Osteoblast (primary cell): ENCODE data around the gene TJP3. TPM values are rescaled to one million over a fixed set of nuclear protein-coding genes. Genes with fewer than 3 reads are reported as not detected.
A peak's percentile ranks its signal among the peaks of the same experiment; 100 is the strongest.

Experiments
- DNase-seq: peaks from one replicate; pipeline ENCODE4 v3.0.0; 2011; ENCODE audit warnings: low spot score, mixed read lengths; ENCODE audit not compliant: insufficient read length; ENCODE audit errors: missing footprints
- H2AFZ ChIP-seq: 2 replicates; pipeline ENCODE4 v1.6.0; 2011; ENCODE audit warnings: mild to moderate bottlenecking, low read length
- H3K27ac ChIP-seq: 2 replicates; pipeline ENCODE4 v1.5.1; 2011; ENCODE audit warnings: mild to moderate bottlenecking, low read depth, low read length, moderate library complexity
- H3K27me3 ChIP-seq: 2 replicates; pipeline ENCODE4 v1.6.0; 2012; ENCODE audit warnings: mild to moderate bottlenecking, control low read depth, inconsistent platforms, low read length, moderate library complexity; ENCODE audit not compliant: insufficient read depth
- H3K36me3 ChIP-seq: 2 replicates; pipeline ENCODE4 v1.5.1; 2011; ENCODE audit warnings: mild to moderate bottlenecking, low read length, control low read depth, moderate library complexity; ENCODE audit not compliant: insufficient read depth
- H3K4me1 ChIP-seq: 2 replicates; pipeline ENCODE4 v1.5.1; 2011; ENCODE audit warnings: mild to moderate bottlenecking, low read length, control low read depth, moderate library complexity; ENCODE audit not compliant: insufficient read depth
- H3K4me2 ChIP-seq: 2 replicates; pipeline ENCODE4 v1.6.0; 2011; ENCODE audit warnings: mild to moderate bottlenecking, low read length; ENCODE audit not compliant: insufficient read depth
- H3K4me3 ChIP-seq: fragments of 200-600 bp; sonication (generic); 3 replicates; pipeline ENCODE4 v1.5.1; 2012; ENCODE audit warnings: mild to moderate bottlenecking, low read length, inconsistent platforms; ENCODE audit not compliant: insufficient read depth
- H3K79me2 ChIP-seq: 2 replicates; pipeline ENCODE4 v1.6.0; 2012; ENCODE audit warnings: mild to moderate bottlenecking, low read length, control low read depth, inconsistent platforms; ENCODE audit not compliant: insufficient read depth
- H3K9me3 ChIP-seq: 2 replicates; pipeline ENCODE4 v1.5.1; 2011; ENCODE audit warnings: low read depth, low read length, control low read depth
- H4K20me1 ChIP-seq: 2 replicates; pipeline ENCODE4 v1.6.0; 2012; ENCODE audit warnings: mild to moderate bottlenecking, low read length, control low read depth; ENCODE audit not compliant: insufficient read depth
- CTCF ChIP-seq: IDR thresholded peaks from 2 replicates; pipeline ENCODE4 v1.5.1; 2011; ENCODE audit warnings: mild to moderate bottlenecking, low read depth, low read length, moderate library complexity; ENCODE audit errors: extremely low read depth
- total RNA-seq: library from RNA; depleted of rRNA; stranded (reverse); fragments of >200 nt; gene quantifications from 2 replicates; pipeline ENCODE4 v1.2.3, GENCODE V29; 2012

Gene TJP3
- total RNA-seq, 1 donor, result not detected

DNA sequence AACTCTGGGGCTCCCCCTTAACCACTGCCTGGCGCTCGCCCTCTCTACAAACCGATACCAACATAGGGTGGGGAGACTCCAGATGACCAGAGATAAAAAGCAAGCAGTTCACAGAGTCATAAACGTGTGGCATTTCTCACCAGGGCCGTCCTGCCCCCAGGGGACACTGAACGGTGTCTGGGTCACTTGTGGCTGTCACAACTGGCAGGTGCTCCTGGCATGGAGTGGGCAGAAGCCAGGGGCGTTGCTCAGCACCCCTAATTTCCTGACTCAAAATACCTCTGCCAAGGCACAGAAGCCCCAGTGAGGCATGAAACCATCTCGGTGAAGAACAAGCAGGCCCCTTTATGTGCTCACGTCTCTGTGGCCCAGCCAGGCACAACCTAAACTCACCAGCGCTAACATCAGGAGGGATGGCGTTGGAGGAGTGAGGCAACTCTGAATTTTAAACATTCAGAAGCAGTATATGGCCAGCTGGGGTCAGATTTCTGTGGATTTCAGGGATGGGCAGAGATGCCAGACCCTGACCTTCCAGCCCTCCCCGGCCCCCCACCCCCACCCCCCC, 9.7 kb upstream of the TJP3 start:
- Histone ChIP-seq H3K4me1 (peaks cover 6% of the 10 kb centered on the region), H3K9me3 (no peaks in the 10 kb centered on the region), H3K27me3 (no peaks in the 10 kb centered on the region), H3K4me2 (peak overlapping the region; percentile 92), H3K4me3 (no peak overlapping the region), H3K36me3 (no peaks in the 10 kb centered on the region), H3K79me2 (peaks cover 64% of the 10 kb centered on the region), H3K27ac (peak overlapping the region; percentile 41), H2AFZ (no peak overlapping the region), H4K20me1 (peaks cover 44% of the 10 kb centered on the region)
- no peak for TF ChIP-seq CTCF
- peak; percentile 83 for DNase-seq

DNA sequence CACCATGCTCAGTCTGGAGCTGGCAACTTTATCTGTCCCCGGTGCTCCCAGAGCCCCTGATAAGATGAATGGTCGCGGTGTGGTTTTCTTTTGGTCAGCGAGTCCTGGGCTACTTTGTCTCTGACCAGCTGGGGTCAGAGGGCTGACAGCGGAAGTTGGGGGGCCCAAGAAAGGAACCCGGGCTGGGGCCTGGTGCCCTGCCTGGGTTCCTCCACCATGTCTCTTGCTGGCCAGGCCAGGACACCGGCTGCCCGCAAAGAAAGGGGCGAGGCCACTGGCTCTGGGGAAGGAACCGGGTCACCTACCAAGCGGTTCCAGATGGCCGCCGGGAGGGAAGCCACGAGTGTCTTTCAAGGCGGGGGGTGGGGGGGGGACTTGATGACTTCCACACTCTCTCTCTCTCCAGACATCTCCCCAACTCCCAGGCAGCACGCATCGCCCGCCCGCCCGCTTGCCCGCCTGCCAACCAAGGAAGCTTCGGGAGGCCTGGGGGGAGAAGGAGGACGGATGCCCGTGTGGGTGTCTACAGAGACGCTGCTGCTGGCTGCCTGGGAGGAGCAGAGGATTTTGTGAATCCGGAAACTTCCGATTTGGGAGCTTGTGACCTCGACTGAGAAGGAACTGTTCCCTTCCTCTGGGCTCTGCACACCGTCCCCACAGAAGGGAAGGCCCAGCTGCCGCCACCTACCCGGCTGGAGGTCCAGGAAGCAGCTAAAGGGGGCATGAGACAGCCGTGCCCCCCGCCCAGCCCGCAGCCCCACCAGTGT, 9.0 kb upstream of the TJP3 start:
- no peak for TF ChIP-seq CTCF
- H3K4me2 ChIP-seq, result peak overlapping the region; percentile 92
- peak overlapping the region; percentile 90 for H3K4me3 ChIP-seq
- H2AFZ ChIP-seq, result peak overlapping the region; percentile 81
- peaks cover 40% of the 10 kb centered on the region for H4K20me1 ChIP-seq
- no peaks in the 10 kb centered on the region for H3K36me3 ChIP-seq
- peak overlapping the region; percentile 60 for H3K27ac ChIP-seq
- H3K79me2 ChIP-seq, result peaks cover 60% of the 10 kb centered on the region
- no peaks in the 10 kb centered on the region for H3K27me3 ChIP-seq
- no peaks in the 10 kb centered on the region for H3K9me3 ChIP-seq
- DNase-seq, result peak; percentile 98
- H3K4me1 ChIP-seq, result peaks cover 6% of the 10 kb centered on the region

DNA sequence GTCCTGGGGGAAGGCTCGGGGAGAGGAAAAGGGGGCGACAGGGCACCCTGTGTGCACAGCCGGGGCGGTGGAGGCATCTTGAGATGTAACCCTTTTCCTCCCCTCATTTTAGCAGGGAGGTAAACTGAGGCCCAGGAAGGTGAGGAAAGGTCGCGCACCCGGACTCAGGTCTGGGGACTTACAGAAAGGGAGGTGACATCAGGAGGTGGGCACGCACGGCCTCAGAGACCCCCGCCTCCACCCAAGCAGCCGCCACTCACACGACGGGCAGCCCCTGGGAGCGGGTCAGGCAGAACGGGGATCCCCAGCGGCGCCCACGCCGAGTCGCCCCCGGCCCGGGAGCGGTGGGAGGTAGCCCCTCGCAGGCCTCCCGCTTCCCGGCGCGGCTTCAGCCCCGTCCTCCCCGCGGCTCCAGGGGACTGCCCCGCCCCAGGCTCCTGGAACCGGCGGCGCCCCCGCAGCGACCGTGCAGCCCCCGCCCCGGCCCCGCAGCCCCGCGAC, 8.4 kb upstream of the TJP3 start:
- peaks cover 54% of the 10 kb centered on the region for H3K79me2 ChIP-seq

More for the DNA sequence above, 8.4 kb upstream of the TJP3 start:
- Histone ChIP-seq H3K27ac (peak overlapping the region; percentile 60), H3K9me3 (no peaks in the 10 kb centered on the region), H3K36me3 (no peaks in the 10 kb centered on the region), H4K20me1 (peaks cover 34% of the 10 kb centered on the region), H3K4me1 (peaks cover 6% of the 10 kb centered on the region), H2AFZ (no peak overlapping the region), H3K4me3 (peak overlapping the region; percentile 90), H3K4me2 (peak overlapping the region; percentile 92), H3K27me3 (no peaks in the 10 kb centered on the region)
- TF ChIP-seq CTCF, result no peak
- DNase-seq, result peak; percentile 86
